Spleen (tissue), 11 donors: ENCODE results near the gene ERMN. TPM values are rescaled to one million over a fixed set of nuclear protein-coding genes. Genes with fewer than 3 reads are reported as not detected.

Source experiments
- DNase-seq: peaks from one replicate; pipeline ENCODE4 v3.0.0-alpha.2; 2020
- H3K27ac ChIP-seq, 8 donors: fragments of 200-600 bp; sonication (generic) in 7 of 8; 1 replicate in 4 of 8; 2 replicates in 4 of 8; pipeline versions ENCODE4 v1.5.0 to v1.8.0; 2016 to 2021; ENCODE audit warnings: inconsistent platforms in 4 of 8, mild to moderate bottlenecking in 4 of 8, moderate library complexity in 1 of 8
- H3K27me3 ChIP-seq, 7 donors: fragments of 200-600 bp; sonication (generic) in 6 of 7; replicated peaks in 1 of 7; 1 replicate in 4 of 7; 2 replicates in 3 of 7; pipeline versions ENCODE4 v1.5.0 to v1.8.0; 2016 to 2021; ENCODE audit warnings: inconsistent platforms in 3 of 7, mild to moderate bottlenecking in 1 of 7
- H3K36me3 ChIP-seq, 6 donors: fragments of 200-600 bp; sonication (generic) in 5 of 6; 1 replicate in 4 of 6; 2 replicates in 2 of 6; pipeline versions ENCODE4 v1.5.0 to v1.8.0; 2016 to 2021; ENCODE audit warnings: inconsistent platforms in 2 of 6
- H3K4me1 ChIP-seq, 6 donors: fragments of 200-600 bp; sonication (generic) in 5 of 6; 1 replicate in 3 of 6; 2 replicates in 3 of 6; pipeline versions ENCODE4 v1.5.0 to v1.8.0; 2016 to 2021; ENCODE audit warnings: inconsistent platforms in 3 of 6
- H3K4me3 ChIP-seq, 8 donors: fragments of 200-600 bp; sonication (generic) in 7 of 8; 1 replicate in 4 of 8; 2 replicates in 4 of 8; pipeline versions ENCODE4 v1.5.0 to v1.8.0; 2016 to 2021; ENCODE audit warnings: inconsistent platforms in 4 of 8, mild to moderate bottlenecking in 4 of 8, moderate library complexity in 2 of 8
- H3K9me3 ChIP-seq, 8 donors: fragments of 200-600 bp; sonication (generic) in 7 of 8; 1 replicate in 4 of 8; 2 replicates in 4 of 8; pipeline versions ENCODE4 v1.5.0 to v1.8.0; 2016 to 2021; ENCODE audit warnings: inconsistent platforms in 4 of 8
- POLR2A ChIP-seq, 3 donors: fragments of 450-650 bp; IDR thresholded peaks; one replicate each; pipeline ENCODE4 v1.5.1; 2017; ENCODE audit warnings: antibody characterized with exemption in 3 of 3, mild to moderate bottlenecking in 1 of 3
- POLR2AphosphoS5 ChIP-seq, 3 donors: sonication (generic); formaldehyde crosslinking; IDR thresholded peaks; one replicate each; pipeline ENCODE4 v1.5.1; 2017; ENCODE audit warnings: antibody characterized with exemption in 3 of 3
- WGBS, 5 donors: extraction: QIAGEN DNeasy Blood & Tissue Kit in 3 of 5; methylation state at CpG; one replicate each; pipeline versions ENCODE4 v1.1.5 to v1.1.7; 2013 to 2018; 5-methylcytosine and 5-hydroxymethylcytosine counted together
- intact Hi-C: fragments of 100-400 bp; cut with DNase I; formaldehyde crosslinking; loops from one replicate; pipeline ENCODE4 v1.15.0; 2023; ENCODE audit warnings: low total_unique reads
- polyA plus RNA-seq, 3 donors: library from polyadenylated mRNA; stranded (reverse); fragments of 200-250 nt; gene quantifications; one replicate each; pipeline ENCODE4 v1.2.1, GENCODE V29; 2013
- total RNA-seq, 7 donors: library from RNA; depleted of rRNA in 3 of 7; stranded (reverse); fragments of >200 nt in 3 of 7; fragmentation: NEBNext Ultra II Directional in 4 of 7; extraction: Animal tissue kit (Norgen Biotek cat#: 25700) in 4 of 7; gene quantifications; one replicate each; pipeline versions ENCODE4 v1.1.0 to v1.2.1, GENCODE V29; 2016 to 2021
- TF ChIP-seq, protein P1 (sequence below), 11 experiments: fragments of 200-600 bp in 7 of 11; fragments of 450-650 bp in 4 of 11; sonication (generic) in 4 of 11; IDR thresholded peaks in 8 of 11; conservative IDR thresholded peaks in 3 of 11; 1 replicate in 7 of 11; 2 replicates in 4 of 11; pipeline versions ENCODE4 v1.4.0 to v1.8.0; 2016 to 2021; ENCODE audit warnings: antibody characterized with exemption in 11 of 11, inconsistent platforms in 4 of 11, mild to moderate bottlenecking in 1 of 11
- donor health status: healthy with polysubstance abuse.
- donor health status: DM: no; HTN: no; CAD: no; lungs with moderate emphysema.
- donor health status: DM: no; HTN: no; CAD: no.
- donor health status: Bipolar disorder and iron deficiency.
- donor health status: healthy.
- donor health status: DM: no; HTN: no; CAD: no.
- donor health status: DM: yes; HTN: yes; CAD: no.

ERMN gene
- total and polyA plus RNA-seq, 10 donors, result 1.1 to 10.0 (median 3.2) TPM

DNA sequence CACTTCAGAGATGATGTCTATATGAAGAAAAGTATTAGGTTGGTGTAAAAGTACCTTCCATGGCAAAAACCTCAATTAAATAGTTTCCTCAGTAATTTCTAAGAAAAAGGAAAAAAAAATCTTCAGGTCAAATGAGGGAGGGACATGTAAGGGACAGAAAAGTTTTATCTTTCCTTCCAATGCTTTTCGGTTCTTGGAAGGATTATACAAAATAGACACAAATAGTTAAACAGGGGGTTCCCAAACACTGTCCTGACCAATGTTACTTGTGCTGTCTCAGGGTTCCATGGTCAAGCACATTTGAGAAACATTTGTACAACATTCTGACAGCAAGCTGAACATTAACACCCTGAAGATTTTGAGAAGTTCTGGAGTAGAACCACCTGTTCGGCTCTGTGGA, 22.0 kb downstream of the ERMN start:
- intact Hi-C loops, result loop anchor here (5.0 to 10.0 kb wide), 2 partner anchors 291 to 709 kb away; no protein-coding TSS in a partner anchor
- Histone ChIP-seq H3K27ac (no peak overlapping the region), H3K4me3 (no peak overlapping the region), H3K4me1 (peaks cover 0 to 11% (median 0%) of the 10 kb centered on the region in 6 donors), H3K9me3 (no peaks in the 10 kb centered on the region), H3K27me3 (peaks cover 0 to 7% (median 0%) of the 10 kb centered on the region in 7 donors), H3K36me3 (no peaks in the 10 kb centered on the region)
- WGBS, 5 donors, result 42 to 68% (median 51%) methylated on average over 2 of the region's 2 CpGs
- no peak for DNase-seq
- TF ChIP-seq POLR2AphosphoS5 (IDR thresholded peaks at IDR 0.05) (no peak), POLR2A (IDR thresholded peaks at IDR 0.05) (no peak)
- TF ChIP-seq, protein P1, sequence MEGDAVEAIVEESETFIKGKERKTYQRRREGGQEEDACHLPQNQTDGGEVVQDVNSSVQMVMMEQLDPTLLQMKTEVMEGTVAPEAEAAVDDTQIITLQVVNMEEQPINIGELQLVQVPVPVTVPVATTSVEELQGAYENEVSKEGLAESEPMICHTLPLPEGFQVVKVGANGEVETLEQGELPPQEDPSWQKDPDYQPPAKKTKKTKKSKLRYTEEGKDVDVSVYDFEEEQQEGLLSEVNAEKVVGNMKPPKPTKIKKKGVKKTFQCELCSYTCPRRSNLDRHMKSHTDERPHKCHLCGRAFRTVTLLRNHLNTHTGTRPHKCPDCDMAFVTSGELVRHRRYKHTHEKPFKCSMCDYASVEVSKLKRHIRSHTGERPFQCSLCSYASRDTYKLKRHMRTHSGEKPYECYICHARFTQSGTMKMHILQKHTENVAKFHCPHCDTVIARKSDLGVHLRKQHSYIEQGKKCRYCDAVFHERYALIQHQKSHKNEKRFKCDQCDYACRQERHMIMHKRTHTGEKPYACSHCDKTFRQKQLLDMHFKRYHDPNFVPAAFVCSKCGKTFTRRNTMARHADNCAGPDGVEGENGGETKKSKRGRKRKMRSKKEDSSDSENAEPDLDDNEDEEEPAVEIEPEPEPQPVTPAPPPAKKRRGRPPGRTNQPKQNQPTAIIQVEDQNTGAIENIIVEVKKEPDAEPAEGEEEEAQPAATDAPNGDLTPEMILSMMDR (IDR thresholded peaks at IDR 0.05 in 8 of 11, conservative IDR thresholded peaks at IDR 0.05 in 3 of 11), result no peak

DNA sequence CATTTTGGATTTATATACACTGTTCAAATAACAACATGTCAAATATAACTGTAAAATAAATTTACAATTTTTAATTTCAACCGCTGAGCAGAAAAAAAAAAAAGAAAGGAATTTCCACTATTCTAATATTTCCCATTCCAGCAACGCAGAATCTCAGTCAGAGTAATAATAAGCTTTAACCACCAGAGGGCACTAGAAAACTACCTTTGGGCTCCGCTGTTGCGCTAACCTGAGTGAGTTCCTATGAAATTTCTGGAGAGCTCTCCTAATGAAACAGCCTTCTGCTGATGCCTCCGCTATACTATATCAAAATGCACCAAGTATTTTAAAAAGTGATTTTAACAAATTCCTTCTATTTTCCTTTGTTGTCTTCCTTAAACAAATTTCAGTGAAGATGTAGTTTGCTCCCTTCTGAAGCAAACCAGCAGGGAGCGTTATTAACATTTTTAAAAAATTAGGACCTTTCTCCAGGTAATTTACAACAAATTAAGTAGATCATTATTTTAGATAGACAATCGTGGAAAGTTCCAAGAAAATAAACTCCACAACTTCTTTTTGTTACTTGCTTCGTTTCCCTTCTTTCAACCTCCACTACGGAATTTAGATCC, 23.0 kb downstream of the ERMN start:
- Histone ChIP-seq H3K27me3 (peaks cover 0 to 7% (median 0%) of the 10 kb centered on the region in 7 donors), H3K4me1 (peaks cover 0 to 11% (median 0%) of the 10 kb centered on the region in 6 donors), H3K4me3 (no peak overlapping the region), H3K9me3 (no peaks in the 10 kb centered on the region), H3K36me3 (no peaks in the 10 kb centered on the region), H3K27ac (no peak overlapping the region)
- TF ChIP-seq POLR2AphosphoS5 (IDR thresholded peaks at IDR 0.05) (no peak), POLR2A (IDR thresholded peaks at IDR 0.05) (no peak)
- TF ChIP-seq, protein P1 (IDR thresholded peaks at IDR 0.05 in 8 of 11, conservative IDR thresholded peaks at IDR 0.05 in 3 of 11), result peak; percentile 40 to 87 (median 73)
- WGBS, 5 donors, result 35 to 39% (median 36%) methylated on average over 9 of the region's 9 CpGs
- intact Hi-C loops, result loop anchor here (5.0 to 10.0 kb wide), 2 partner anchors 292 to 710 kb away; no protein-coding TSS in a partner anchor
- DNase-seq, result no peak

DNA sequence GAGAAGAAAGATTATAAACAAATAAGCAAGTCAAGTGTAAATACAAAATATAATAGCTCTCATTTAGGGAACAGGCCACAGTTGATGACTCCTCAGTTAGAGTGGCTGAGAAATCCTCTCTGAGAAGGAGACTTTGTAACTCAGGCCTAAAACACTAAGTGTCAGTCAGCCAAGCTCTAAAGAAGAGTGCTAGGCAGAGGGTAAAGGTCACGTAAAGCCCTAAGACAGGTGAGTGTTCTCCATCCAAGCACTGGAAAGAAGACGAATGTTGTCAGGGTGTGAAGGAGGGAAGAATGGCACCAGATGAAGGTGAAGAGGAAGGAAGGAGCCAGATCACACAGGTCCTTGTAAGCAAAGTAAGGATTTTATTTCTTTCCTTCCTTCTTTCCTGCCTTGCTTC, 24.3 kb downstream of the ERMN start:
- Histone ChIP-seq H3K27ac (no peak overlapping the region), H3K4me3 (no peak overlapping the region), H3K36me3 (no peaks in the 10 kb centered on the region), H3K9me3 (no peaks in the 10 kb centered on the region), H3K4me1 (peaks cover 0 to 5% (median 0%) of the 10 kb centered on the region in 6 donors), H3K27me3 (peaks cover 0 to 7% (median 0%) of the 10 kb centered on the region in 7 donors)
- TF ChIP-seq POLR2AphosphoS5 (IDR thresholded peaks at IDR 0.05) (no peak), POLR2A (IDR thresholded peaks at IDR 0.05) (no peak)
- TF ChIP-seq, protein P1 (IDR thresholded peaks at IDR 0.05 in 8 of 11, conservative IDR thresholded peaks at IDR 0.05 in 3 of 11), result no peak
- intact Hi-C loops, result loop anchor here (5.0 to 10.0 kb wide), 2 partner anchors 293 to 711 kb away; no protein-coding TSS in a partner anchor
- no peak for DNase-seq
- WGBS, 5 donors, result 80 to 89% (median 85%) methylated on average over 2 of the region's 2 CpGs

DNA sequence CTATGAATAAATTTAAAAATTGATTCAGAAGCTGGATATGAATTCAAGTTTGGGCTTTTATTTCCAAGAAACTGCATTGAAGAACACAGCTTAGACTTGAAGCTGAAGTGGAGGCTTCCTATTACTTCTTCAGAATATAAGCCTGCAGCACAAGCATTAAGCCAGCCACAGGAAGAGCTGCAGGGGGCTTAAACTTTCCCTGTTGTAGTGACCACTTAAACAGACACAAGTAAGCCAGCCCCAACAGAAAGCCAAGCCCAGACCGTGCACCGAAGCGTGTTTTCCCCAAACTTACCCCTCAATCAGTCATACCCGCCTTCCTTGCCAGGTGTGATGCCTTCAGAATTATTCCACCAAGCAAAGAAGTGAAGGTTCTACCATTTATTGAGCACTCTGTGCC, 28.7 kb downstream of the ERMN start:
- DNase-seq, result no peak
- H3K36me3 ChIP-seq, result no peaks in the 10 kb centered on the region
- no peaks in the 10 kb centered on the region for H3K9me3 ChIP-seq
- H3K4me1 ChIP-seq, result no peaks in the 10 kb centered on the region
- TF ChIP-seq POLR2AphosphoS5 (IDR thresholded peaks at IDR 0.05), result no peak
- TF ChIP-seq, protein P1 (IDR thresholded peaks at IDR 0.05 in 8 of 11, conservative IDR thresholded peaks at IDR 0.05 in 3 of 11), result no peak
- TF ChIP-seq POLR2A (IDR thresholded peaks at IDR 0.05), result no peak
- H3K27ac ChIP-seq, result no peak overlapping the region
- intact Hi-C loops, result no loop called here
- no peaks in the 10 kb centered on the region for H3K27me3 ChIP-seq
- 87 to 93% (median 91%) methylated on average over 4 of the region's 4 CpGs for WGBS, 5 donors
- H3K4me3 ChIP-seq, result no peak overlapping the region
